NCI-H526 (cell line): ENCODE data around the gene SLC7A1.

Experiments
- DNase-seq, 2 experiments: peaks; one replicate each; lab custom pipeline; 2025; lab: John Stamatoyannopoulos, UW

SLC7A1 gene

GRCh38 chr13:29510651-29511084 is 84.8 kb downstream of the SLC7A1 start:
- no peak for DNase-seq

DNA sequence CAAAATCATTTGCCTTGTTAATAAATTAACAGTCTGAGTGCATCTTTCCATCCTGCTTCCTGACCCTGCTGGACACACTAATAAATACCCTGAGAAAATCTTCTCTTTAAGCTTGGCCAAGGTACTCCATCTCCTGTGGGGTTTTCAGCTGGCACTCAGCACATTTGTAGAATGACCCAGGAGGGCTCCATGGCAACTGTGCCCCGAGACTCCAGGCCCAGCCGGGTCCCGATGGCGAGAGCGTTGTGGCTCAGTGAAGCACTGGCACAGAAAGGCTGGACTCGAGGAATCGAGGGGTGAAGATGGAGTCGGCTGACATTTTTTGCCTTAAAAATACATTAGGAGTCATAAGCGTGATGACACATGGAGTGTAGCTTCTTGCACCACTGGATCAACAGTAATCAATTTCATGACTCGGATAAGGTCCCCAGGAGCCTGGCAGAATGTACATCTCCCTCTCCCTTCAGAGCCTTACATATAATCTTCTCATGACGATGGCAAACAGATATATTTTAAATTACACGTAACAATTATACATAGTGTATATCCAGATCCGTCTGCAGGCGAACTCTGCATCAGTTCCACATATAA is 85.4 kb downstream of the SLC7A1 start:
- DNase-seq: no peak

DNA sequence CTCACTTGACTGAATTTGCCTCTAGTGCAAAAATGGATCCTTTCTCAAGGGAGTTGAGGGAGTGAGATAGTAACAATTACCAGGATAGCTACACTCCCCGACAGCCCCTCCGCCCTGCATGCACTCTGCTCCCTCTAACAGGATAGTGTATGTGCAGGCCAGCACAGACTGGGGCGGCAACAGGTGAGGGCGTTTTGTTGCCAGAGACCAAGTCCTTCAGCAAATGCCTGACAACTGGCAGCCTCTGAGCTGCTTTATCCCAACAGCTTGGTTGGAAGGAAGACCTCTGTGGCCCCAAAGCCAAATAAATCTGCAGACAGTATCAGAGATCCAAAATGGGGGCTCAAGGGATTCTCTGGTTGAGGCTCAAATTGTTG is 86.6 kb downstream of the SLC7A1 start:
- DNase-seq: no peak

DNA sequence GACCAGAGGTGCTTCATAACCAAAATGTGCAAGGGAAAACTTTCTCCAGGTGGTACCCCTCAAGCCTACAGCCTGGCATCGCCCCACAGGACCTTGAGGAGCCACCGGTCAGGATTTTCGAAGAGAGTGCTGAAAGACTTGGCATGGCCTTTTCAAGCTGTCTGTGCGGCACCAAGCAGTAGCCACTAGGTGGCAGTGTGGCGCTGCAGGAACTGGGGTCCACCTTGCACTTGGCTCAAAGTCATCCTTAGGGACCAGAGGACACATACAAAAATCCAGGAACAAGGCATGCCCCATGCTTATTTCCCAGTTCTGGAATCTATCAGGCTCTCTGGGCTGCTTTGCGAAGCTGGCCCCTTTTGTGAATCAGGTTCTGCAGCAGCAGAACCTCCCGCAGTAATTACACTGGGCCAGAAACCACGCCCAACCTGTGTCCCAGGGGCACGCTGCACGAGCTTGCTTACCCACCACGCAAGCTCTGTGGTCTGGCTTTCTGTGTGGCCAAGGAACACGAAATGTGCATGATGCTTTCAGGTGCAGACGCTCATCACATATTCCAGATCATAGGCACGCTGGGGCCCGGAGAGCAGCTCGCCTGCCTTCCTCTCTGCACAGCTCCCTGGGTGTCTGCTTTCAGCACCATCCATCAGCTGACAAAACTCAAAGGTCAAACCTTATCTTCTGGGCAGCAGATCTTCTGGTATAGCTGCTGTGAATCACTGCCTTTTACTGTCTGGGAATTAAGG is 87.2 kb downstream of the SLC7A1 start:
- peak; percentile 67 to 89 for DNase-seq

DNA sequence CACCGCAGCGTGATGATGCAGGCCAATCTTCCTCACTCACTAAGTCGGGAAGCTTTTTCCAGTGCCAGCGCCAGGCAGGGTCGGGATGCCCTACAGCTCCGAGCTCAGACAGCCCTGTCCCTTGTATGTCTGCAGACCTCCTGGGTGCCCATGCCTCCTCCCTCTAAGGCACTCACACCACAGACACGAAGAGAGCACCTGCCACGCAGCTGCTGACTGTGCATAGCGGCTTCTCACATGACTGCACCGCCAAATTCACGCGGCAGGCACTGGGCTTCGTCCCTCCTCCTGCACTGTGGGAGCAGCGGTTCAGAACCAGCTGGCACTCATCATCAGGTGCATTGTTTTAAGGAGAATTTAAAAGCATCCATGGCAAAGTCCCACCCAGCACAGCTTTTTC is 88.1 kb downstream of the SLC7A1 start:
- peak; percentile 82 to 91 for DNase-seq

DNA sequence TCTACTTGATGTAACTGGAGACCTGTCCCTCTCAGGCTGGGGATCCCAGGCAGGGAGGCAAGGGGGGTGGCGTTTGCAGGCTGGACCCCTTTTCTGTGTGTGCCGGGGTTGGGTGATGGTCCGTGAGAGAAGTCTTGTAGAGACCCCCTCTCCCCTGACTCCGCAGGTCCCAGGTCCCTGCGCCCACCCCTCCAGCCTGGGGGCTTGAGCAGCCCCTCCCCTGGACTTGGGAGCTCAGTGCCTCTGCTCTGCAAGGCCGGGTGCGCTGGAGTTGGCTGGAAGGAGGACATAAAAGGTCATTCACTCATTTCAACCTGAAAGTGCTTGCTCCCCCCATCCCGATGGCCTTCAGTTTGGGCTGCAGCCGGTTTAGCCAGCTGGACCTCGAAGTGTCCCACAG is 89.5 kb downstream of the SLC7A1 start:
- DNase-seq: no peak

DNA sequence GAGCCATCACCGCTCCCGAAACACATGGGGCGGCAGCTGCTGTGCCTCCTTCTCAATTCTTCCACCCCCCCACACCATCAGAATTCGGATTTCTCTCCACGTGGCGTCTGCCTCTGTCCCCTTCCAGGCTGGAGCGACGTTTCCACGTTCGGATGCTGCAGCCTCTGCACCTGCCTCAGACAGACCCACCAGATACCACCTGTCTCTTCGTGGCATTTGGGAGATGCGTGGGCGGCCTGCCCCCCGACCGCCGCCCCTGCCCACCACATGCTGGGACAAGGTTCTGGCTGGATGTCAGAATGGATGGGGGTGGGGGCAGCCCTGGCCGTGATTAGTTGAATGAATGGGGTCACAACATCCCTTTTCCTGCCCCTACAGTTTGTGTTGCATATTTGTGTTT is 90.0 kb downstream of the SLC7A1 start:
- DNase-seq: no peak

- no peak for DNase-seq
Measured at GRCh38 chr13:29504691-29505090, 90.8 kb downstream of the SLC7A1 start.

DNA sequence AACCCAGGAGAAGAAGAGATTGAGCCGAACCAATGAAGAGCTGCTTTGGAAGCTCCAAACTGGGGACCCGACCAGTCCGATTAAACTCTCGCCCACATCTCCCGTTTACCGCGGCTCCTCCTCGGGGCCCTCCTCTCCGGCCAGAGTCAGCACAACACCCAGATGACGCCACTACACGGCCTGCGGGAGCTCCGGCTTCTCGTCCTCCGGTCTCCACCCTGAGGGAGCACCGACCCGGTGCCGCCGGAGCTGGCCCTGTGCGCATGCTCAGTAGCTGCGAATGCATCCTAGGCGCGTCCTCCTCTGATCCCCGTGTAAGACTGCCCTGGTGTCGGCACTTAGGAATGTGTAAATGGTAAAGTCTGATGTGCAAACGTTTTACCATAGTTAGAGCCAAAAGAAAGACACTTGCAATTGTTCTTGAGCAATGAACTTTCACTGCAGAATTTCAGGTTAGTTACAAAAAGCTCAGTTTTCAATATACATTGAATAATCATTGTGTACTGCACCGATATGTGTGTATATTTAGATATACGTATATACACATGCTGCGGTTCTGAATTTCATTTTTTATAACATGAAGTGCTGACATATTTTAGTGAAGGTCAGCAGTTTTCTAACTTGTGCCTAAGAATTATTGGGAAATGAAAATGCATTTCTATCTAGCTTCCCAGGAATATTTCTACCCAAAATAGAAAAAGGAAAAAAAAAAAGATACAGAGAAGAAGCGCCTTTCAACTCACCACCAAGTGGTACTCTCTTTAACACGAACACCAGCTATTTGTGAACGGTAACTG is 92.2 kb downstream of the SLC7A1 start:
- DNase-seq: peak in 1 of 2 experiments; percentile 23

DNA sequence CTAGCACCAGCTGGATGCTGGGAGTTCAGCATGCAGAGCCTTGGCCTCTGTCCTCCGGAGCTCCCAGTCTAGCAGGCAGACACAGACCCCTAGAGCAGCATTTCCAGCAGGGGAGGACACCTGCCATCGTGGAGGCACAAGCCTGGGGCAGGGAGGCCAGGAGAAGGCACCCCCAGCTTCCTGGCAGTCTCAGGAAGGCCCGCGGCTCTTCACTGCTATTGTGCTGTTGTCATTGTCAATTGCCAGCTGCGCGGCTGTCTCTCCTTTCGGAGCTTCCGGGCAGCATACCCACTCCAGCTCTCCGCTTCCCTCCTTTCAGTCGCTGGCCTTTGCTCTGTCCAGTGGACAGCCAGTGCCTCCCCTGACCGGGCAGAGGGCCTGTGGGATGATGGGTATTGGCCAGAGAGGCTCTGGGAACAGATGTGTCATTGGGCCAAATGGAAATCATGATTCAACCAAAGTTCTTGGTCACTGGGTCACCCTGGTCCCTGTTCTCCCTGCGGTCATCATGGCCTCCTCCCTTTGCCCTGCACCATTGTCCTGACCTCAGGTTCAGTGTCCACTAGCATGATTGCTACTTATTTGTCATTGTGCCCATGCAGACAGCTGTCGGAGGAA is 93.0 kb downstream of the SLC7A1 start:
- no peak for DNase-seq

DNA sequence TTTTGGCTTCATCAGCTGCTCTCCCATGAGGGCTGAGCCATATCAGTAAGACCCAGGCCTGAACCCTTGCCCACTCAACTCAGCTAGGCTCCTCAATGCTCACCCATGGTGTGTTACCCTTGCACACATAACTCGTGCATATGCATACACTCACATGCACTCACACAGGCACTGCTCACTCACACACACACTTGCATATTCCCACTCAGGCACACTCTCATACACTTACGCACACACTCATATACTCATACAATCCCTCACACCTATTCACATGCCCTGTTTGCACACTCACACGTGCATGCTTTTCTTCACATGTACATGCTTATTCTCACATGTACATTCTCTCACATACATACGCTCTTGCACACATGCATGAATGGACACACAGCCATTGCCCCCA is 93.8 kb downstream of the SLC7A1 start:
- no peak for DNase-seq

- peak; percentile 11 to 73 for DNase-seq
Measured at GRCh38 chr13:29500386-29500785, 95.1 kb downstream of the SLC7A1 start.

GRCh38 chr13:29499506-29500165 is 95.9 kb downstream of the SLC7A1 start:
- peak in 1 of 2 experiments; percentile 28 for DNase-seq

- no peak for DNase-seq
Measured at GRCh38 chr13:29498426-29499040, 97.0 kb downstream of the SLC7A1 start.

DNA sequence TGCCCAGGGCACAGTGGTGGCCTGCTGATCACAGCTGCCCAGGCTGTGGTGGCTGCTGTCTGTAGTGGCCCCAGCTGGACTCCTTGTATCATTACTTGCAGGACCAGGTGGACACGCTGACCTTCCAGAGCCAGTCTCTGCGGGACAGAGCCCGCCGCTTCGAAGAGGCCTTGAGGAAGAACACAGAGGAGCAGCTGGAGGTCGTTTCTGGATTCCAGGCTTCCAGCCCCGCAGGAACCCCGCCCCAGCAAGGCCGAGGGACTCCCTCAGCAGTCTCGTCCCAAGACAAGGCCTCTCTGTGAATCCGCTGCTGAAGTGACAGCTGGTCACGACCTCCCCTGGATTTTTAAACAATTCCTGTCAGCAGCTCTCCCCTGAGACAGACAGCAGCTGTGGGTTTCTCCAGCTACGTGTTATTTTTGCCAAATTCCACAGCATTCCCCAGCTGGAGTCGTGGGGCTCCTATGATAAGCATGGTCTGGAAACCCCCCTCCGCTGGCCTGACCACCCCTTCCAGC is 98.3 kb downstream of the SLC7A1 start:
- DNase-seq: no peak

DNA sequence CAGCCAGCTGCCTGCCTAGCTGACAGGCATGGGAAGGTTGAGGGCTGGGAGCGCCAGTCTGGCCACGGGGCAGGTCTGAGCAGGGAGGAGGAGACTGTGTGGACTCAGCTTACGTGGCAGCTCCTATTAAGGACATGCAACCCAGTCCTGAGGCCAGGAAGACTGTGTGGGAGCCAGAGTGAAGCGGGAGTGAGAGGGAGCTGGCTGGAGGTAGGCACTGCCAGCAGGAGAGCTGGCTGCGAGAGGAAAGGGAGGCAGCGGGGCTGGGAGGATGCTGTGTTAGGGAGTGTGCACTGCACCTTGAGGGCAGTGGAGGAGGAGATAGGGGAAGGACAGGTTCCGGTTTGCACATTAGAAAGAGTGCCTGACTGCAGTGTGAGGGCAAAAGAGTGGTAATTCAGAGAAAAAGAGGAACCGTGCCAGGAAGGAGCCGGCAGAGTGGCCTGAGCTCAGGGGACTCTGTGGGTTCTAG is 99.2 kb downstream of the SLC7A1 start:
- no peak for DNase-seq

- DNase-seq: no peak
Measured at GRCh38 chr13:29494520-29494919, 101.0 kb downstream of the SLC7A1 start.

DNA sequence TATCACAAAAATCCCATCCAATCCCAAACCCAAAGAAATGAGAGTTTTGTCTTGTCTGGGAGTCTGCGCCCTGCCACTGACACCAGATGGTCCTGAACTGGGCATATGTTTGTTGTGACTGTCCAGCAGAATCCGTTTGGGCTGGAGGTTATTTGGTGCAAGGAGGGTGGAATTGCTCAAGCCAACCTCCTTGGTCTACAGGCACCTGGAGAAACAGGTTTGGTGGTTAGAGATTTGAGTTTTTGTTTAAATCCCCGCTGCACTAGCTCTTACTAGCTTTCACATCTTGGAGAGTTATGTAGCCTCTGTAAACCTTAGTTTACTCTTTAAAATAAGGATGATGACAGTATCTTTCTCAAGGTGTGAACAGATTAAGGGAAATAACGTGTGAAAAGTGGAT is 101.7 kb downstream of the SLC7A1 start:
- no peak for DNase-seq

DNA sequence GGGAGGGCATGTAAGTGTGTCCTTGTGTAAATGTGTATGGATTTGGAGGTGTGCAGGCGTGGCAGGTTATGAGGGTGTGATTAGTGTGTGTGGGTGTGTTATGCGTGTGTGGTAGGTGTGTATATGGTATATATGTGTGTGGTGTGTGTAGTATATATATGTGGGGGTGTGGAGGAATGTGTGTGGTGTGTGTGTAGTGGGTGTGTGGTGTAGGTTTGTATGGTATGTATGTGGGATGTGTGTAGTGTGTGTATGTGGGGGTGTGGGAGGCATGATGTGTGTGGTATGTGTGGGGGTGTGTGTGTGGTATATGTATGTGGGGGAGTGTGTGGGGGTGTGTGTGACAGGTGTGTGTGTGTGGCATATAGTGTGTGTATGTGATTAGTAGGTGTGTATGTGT is 104.2 kb downstream of the SLC7A1 start:
- DNase-seq: no peak

DNA sequence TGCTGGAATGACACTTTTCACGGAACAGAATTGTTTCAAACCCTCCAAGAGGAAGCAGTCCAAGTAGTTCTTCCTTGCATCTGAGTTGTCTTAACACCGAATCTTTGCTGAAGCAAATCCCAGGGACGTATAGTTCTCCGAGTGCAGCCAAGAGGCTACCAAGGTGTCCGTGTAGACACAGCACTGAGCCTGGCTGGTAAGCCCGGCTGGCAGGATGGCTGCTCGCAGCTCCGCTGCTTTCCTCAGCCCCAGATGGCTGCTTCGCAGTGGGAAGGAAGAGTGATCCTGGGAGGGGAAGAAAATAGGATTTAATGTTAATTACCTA is 105.0 kb downstream of the SLC7A1 start:
- DNase-seq: no peak
